Measurements from ENCODE around the gene COPE.

GRCh38 chr19:18942692-18943091 is 23.5 kb upstream of the COPE start:
- TF ChIP-seq CTCF (IDR thresholded peaks at IDR 0.05) (no peak), POLR2A (IDR thresholded peaks at IDR 0.05) (no peak), EP300 (IDR thresholded peaks at IDR 0.05) (no peak)

All from suprapubic skin (tissue), 3 donors.